Neural progenitor cell (in vitro differentiated cells): ENCODE results near the gene SOBP. TPM values are rescaled to one million over a fixed set of nuclear protein-coding genes. Genes with fewer than 3 reads are reported as not detected.

ENCODE experiments used
- DNase-seq: peaks from one replicate; pipeline ENCODE4 v3.0.0-alpha.2; 2016; ENCODE audit warnings: low spot score
- H2AFZ ChIP-seq: fragments of 200-600 bp; sonication (generic); replicated peaks from 2 replicates; pipeline ENCODE4 v1.6.1; 2016; ENCODE audit warnings: antibody characterized with exemption
- H3F3A ChIP-seq: fragments of 200-600 bp; sonication (generic); 2 replicates; pipeline ENCODE4 v1.6.1; 2016; ENCODE audit warnings: antibody characterized with exemption, low read depth
- H3K27ac ChIP-seq: fragments of 200-600 bp; sonication (generic); 2 replicates; pipeline ENCODE4 v1.5.1; 2016; ENCODE audit warnings: mild to moderate bottlenecking
- H3K27me3 ChIP-seq: fragments of 200-600 bp; sonication (generic); 2 replicates; pipeline ENCODE4 v1.6.1; 2016; ENCODE audit warnings: mild to moderate bottlenecking, moderate library complexity
- H3K36me3 ChIP-seq: fragments of 200-600 bp; sonication (generic); 2 replicates; pipeline ENCODE4 v1.5.1; 2016
- H3K4me1 ChIP-seq: fragments of 200-600 bp; sonication (generic); 2 replicates; pipeline ENCODE4 v1.6.1; 2016; ENCODE audit warnings: mixed run types
- H3K4me2 ChIP-seq: fragments of 200-600 bp; sonication (generic); 2 replicates; pipeline ENCODE4 v1.6.1; 2016
- H3K4me3 ChIP-seq: fragments of 200-600 bp; sonication (generic); 2 replicates; pipeline ENCODE4 v1.5.1; 2016
- H3K79me2 ChIP-seq: fragments of 200-600 bp; sonication (generic); 2 replicates; pipeline ENCODE4 v1.6.1; 2016; ENCODE audit warnings: low read depth
- H3K9ac ChIP-seq: fragments of 200-600 bp; sonication (generic); 2 replicates; pipeline ENCODE4 v1.6.1; 2016
- H3K9me3 ChIP-seq: fragments of 200-600 bp; sonication (generic); 2 replicates; pipeline ENCODE4 v1.5.1; 2016; ENCODE audit warnings: low read depth
- H4K20me1 ChIP-seq: fragments of 200-600 bp; sonication (generic); 2 replicates; pipeline ENCODE4 v1.6.1; 2016; ENCODE audit warnings: low read depth
- H3K27ac Mint-ChIP-seq: 3 replicates; pipeline ENCODE4 v1.8.0; 2021; ENCODE audit warnings: mixed read lengths
- H3K27me3 Mint-ChIP-seq: 2 replicates; pipeline ENCODE4 v1.8.0; 2022; ENCODE audit warnings: low read depth, mild to moderate bottlenecking, inconsistent platforms, moderate library complexity, mixed read lengths; ENCODE audit not compliant: insufficient read depth
- H3K36me3 Mint-ChIP-seq: 3 replicates; pipeline ENCODE4 v1.8.0; 2021; ENCODE audit warnings: mixed read lengths
- H3K4me1 Mint-ChIP-seq: 3 replicates; pipeline ENCODE4 v1.8.0; 2021; ENCODE audit warnings: mixed read lengths
- H3K4me3 Mint-ChIP-seq: 3 replicates; pipeline ENCODE4 v1.8.0; 2021; ENCODE audit warnings: mild to moderate bottlenecking, moderate library complexity, mixed read lengths
- H3K9me3 Mint-ChIP-seq: 3 replicates; pipeline ENCODE4 v1.8.0; 2020; ENCODE audit warnings: mixed read lengths
- CTCF ChIP-seq: fragments of 200-600 bp; sonication (generic); IDR thresholded peaks from 2 replicates; pipeline ENCODE4 v1.5.1; 2017; ENCODE audit warnings: antibody characterized with exemption, mild to moderate bottlenecking
- EZH2 ChIP-seq: fragments of 200-600 bp; sonication (generic); IDR thresholded peaks from 2 replicates; pipeline ENCODE4 v1.6.1; 2017; ENCODE audit warnings: antibody characterized with exemption, mild to moderate bottlenecking, moderate library complexity
- EZH2phosphoT487 ChIP-seq: fragments of 200-600 bp; sonication (generic); IDR thresholded peaks from 2 replicates; pipeline ENCODE4 v1.6.1; 2017; ENCODE audit warnings: antibody characterized with exemption
- total RNA-seq: library from RNA; depleted of rRNA; stranded (reverse); fragments of >200 nt; gene quantifications from 2 replicates; pipeline ENCODE4 v1.2.3, GENCODE V29; 2015; ENCODE audit warnings: low replicate concordance

Gene SOBP
- total RNA-seq, 1 donor from 2014 or later: 12.6 TPM

GRCh38 chr6:107634324-107635056, 144.6 kb downstream of the SOBP start:
- Histone ChIP-seq H3K36me3 (no peaks in the 10 kb centered on the region), H3K4me2 (peak overlapping the region; percentile 13), H3K9me3 (no peaks in the 10 kb centered on the region), H3K4me3 (no peak overlapping the region), H4K20me1 (peaks cover 5% of the 10 kb centered on the region), H3K79me2 (no peaks in the 10 kb centered on the region), H3K4me1 (peaks cover 7% of the 10 kb centered on the region), H3K27ac (no peak overlapping the region), H2AFZ (no peak overlapping the region), H3K27me3 (peaks cover 8% of the 10 kb centered on the region), H3K9ac (no peak overlapping the region), H3F3A (peaks cover 4% of the 10 kb centered on the region)
- TF ChIP-seq EZH2phosphoT487: no peak
- TF ChIP-seq EZH2: no peak
- no peak for TF ChIP-seq CTCF
- Mint-ChIP-seq H3K4me1 (peaks cover 7% of the 10 kb centered on the region), H3K9me3 (no peaks in the 10 kb centered on the region), H3K36me3 (peaks cover 35% of the 10 kb centered on the region), H3K4me3 (no peak overlapping the region), H3K27me3 (peaks cover 4% of the 10 kb centered on the region), H3K27ac (no peak overlapping the region)
- DNase-seq: no peak

- H4K20me1 ChIP-seq: no peaks in the 10 kb centered on the region
- TF ChIP-seq EZH2 (no peak), CTCF (no peak), EZH2phosphoT487 (no peak)
- DNase-seq: no peak
- H3K27ac Mint-ChIP-seq: no peak overlapping the region
- H3K9ac ChIP-seq: no peak overlapping the region
- H3K36me3 Mint-ChIP-seq: peaks cover 39% of the 10 kb centered on the region
- H3K27ac ChIP-seq: no peak overlapping the region
- no peaks in the 10 kb centered on the region for H3K9me3 ChIP-seq
- H3K4me1 ChIP-seq: peaks cover 1% of the 10 kb centered on the region
- H3K4me2 ChIP-seq: no peak overlapping the region
- no peaks in the 10 kb centered on the region for H3K9me3 Mint-ChIP-seq
- no peak overlapping the region for H2AFZ ChIP-seq
- H3K4me1 Mint-ChIP-seq: peaks cover 2% of the 10 kb centered on the region
- no peak overlapping the region for H3K4me3 ChIP-seq
- peaks cover 4% of the 10 kb centered on the region for H3K27me3 Mint-ChIP-seq
- no peak overlapping the region for H3K4me3 Mint-ChIP-seq
- H3K79me2 ChIP-seq: no peaks in the 10 kb centered on the region
- H3F3A ChIP-seq: no peaks in the 10 kb centered on the region
- H3K27me3 ChIP-seq: peaks cover 8% of the 10 kb centered on the region
- no peaks in the 10 kb centered on the region for H3K36me3 ChIP-seq
These were observed 145.2 kb downstream of the SOBP start for GRCh38 chr6:107635057-107635515.

- no peak overlapping the region for H2AFZ ChIP-seq
- no peak overlapping the region for H3K9ac ChIP-seq
- no peak overlapping the region for H3K27ac ChIP-seq
- TF ChIP-seq CTCF: peak; percentile 44
- no peak for TF ChIP-seq EZH2phosphoT487
- no peaks in the 10 kb centered on the region for H3K4me1 ChIP-seq
- H3K4me1 Mint-ChIP-seq: no peaks in the 10 kb centered on the region
- no peaks in the 10 kb centered on the region for H3F3A ChIP-seq
- H3K27ac Mint-ChIP-seq: peak overlapping the region; percentile 36
- no peaks in the 10 kb centered on the region for H3K36me3 ChIP-seq
- no peaks in the 10 kb centered on the region for H3K9me3 Mint-ChIP-seq
- H3K27me3 Mint-ChIP-seq: peaks cover 4% of the 10 kb centered on the region
- H3K36me3 Mint-ChIP-seq: peaks cover 41% of the 10 kb centered on the region
- H4K20me1 ChIP-seq: no peaks in the 10 kb centered on the region
- H3K4me2 ChIP-seq: no peak overlapping the region
- H3K27me3 ChIP-seq: peaks cover 8% of the 10 kb centered on the region
- no peaks in the 10 kb centered on the region for H3K9me3 ChIP-seq
- no peak overlapping the region for H3K4me3 ChIP-seq
- H3K79me2 ChIP-seq: no peaks in the 10 kb centered on the region
- peak; percentile 33 for DNase-seq
- H3K4me3 Mint-ChIP-seq: no peak overlapping the region
These were observed 146.6 kb downstream of the SOBP start for GRCh38 chr6:107636486-107636885.
